Stimulated activated CD4-positive, alpha-beta T cell treated with anti-CD3 and anti-CD28 coated beads, Interleukin-1b, Interleukin-23, amount 100 ng/mL, for 4 hours (primary cell): ENCODE results near the gene PDE6G.
"Not testable (repeated sequence)": the region's sequence is repeated elsewhere in the genome, so short reads cannot be mapped to it uniquely, and the experiment has no call there.

ENCODE experiments used
- DNase-seq, 2 donors: peaks; one replicate each; pipeline ENCODE4 v3.0.0-alpha.2; 2020; ENCODE audit warnings: low read depth in 2 of 2

PDE6G gene

DNA sequence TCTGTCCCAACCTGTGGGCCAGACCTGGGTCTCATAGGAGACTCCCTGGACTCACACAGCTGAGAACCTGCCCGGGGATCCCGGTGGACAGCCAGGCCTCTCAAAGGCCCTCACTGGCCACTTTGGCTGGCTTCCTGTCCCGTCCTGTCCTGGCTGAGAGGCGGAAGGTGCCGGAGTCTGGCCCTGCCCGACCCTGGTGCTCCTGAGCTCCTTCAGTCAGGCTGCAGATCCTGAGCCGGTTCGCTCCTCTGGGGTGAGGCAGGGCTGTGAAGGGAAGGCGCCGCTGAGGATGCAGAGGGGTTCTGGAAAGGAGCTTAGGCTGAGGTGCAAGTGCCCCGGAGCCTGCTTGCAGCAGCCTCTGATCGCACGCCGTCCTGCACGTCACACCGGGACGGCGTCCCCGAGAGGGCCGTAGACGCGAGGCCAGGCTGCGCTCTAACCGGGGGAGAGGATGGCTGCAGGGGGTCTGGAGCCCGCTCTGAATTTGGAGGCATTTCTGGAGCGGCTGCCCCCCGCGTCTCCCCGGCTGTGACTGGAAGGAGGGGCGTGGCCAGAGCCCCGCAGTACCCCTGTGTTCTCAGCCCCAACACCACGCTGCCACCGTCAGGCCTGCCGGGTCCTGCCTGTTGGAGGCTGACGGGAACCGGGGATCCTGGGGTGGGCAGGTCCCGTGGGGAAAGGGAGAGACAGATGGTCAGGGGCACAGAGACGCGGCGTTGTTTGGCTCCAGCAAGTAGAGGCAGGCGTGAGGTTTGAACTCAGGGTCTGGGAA is 31.6 kb upstream of the PDE6G start:
- DNase-seq: no peak

DNA sequence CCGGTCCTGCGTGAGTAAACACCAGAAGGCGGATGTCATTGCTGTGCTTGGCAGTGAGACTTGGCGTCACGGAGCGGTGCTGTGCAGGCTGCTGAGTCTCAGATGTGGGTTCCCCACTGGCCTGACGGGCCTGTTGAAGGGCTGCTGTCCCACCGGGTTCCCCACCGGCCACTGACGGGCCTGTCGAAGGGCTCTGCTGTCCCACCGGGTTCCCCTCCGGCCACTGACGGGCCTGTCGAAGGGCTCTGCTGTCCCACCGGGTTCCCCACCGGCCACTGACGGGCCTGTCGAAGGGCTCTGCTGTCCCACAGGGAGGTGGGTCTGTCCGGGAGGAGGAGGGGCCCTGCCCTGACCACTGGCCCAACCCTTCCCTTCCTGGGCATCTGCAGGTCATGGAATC is 30.3 kb upstream of the PDE6G start:
- no peak for DNase-seq

DNA sequence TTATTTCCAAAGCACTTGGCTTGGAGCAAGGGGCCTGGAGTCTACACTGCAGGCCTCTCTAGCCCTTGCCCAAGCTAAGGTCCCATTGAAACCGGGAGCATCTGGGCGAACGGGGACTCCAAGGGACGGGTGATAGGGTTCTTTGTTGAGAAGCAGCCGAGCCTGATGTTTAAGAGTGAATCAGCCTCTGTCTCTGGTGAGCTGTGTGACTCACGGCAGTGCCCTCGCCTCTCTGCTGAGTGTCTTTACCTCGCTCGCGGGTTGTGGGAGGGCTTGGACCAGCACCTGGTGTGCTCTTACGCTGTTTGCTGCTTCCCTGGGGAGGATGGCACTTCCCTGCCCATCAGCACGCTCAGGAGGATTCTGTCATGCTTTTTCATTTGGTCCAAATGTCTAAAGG is 28.8 kb upstream of the PDE6G start:
- peak; percentile 37 to 39 for DNase-seq

DNA sequence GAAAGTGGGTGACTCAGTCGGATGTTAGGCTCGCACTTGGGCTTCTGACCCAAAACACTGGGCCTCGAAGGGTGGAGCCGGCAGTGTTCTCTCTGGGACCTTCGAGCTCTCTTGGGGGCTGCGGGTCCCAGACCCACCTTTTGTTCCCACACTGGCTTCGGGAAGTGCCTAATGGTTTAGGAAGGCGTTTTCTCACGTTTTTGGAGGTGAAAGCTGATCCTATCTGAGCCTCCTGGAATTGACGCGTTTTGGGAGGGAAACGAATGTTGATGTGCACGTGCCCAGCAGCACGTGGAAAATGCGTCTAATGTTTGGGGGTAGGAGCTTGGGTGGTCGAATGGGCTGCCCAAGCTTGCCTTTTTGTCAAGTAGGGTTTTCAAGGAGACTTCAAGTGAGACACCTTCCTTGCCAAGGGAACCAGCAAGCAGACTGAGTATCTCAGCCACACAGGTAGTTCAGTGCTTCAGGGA is 28.1 kb upstream of the PDE6G start:
- no peak for DNase-seq

DNA sequence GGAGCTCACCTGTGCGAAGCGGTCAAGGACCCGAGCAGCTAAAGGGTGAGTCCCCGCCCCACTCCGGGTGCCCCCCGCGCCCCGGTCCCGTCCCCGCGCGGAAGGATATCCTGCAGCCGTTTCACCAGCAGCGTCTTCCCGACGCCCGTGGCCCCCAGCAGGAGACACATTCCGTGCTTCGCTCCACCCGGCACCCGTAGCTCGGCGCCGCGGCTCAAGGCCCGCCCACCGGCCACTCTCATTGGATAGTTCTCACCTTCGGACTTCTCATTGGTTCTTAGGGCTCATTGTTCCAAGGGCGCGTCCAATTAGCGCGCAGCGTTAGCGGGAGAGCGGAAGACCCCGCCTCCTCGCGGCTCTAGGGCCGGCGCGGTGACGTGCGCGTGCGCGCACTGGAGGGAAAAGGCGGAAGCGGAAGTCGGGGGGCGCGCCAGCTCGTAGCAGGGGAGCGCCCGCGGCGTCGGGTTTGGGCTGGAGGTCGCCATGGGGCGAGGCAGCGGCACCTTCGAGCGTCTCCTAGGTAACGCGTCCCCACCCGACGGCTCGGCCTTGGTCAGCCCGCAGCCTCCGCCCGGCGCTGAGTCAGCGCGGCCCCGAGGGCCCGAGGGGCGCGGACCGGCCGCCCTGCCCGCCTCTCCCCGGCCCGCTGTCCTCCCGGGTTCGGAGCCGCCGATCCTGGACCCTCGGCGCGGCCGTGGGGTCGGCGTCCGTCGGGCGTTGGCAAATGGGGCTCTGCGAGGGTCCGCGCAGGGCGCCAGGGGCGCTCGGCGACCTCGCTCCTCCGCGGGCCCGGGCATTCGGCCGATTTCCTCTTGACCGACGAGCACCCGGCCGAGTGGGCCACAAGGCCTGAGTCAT is 27.5 kb upstream of the PDE6G start, which contains the start of the genes ARL16 and HGS:
TSS of gene ARL16 (minus strand) at position 214 of the 858 bp plus-strand sequence. CDS start at position 170, 44 bp downstream.
TSS of gene HGS (plus strand) at position 428 of the 858 bp plus-strand sequence. CDS start at position 484, 56 bp downstream.
- DNase-seq: peak; percentile 94

DNA sequence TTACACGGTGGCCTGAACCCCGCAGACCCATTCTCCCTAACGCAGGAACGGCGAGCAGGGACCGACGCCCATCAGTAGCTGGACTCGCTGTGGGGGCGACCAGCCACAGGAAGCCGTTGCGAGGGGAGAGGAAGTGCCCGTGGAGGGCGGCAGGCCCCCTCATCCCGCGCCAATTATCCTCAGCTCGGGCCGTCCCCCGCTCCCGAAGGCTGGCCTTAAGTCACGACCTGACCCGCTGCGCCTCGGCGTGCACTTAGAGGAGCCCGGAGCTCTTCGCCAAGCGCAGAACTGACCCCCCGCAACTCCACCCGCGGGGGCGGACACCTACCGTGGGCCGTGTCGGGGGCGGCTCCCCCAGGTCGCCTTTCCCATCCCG is 26.9 kb upstream of the PDE6G start:
- DNase-seq: no peak

DNA sequence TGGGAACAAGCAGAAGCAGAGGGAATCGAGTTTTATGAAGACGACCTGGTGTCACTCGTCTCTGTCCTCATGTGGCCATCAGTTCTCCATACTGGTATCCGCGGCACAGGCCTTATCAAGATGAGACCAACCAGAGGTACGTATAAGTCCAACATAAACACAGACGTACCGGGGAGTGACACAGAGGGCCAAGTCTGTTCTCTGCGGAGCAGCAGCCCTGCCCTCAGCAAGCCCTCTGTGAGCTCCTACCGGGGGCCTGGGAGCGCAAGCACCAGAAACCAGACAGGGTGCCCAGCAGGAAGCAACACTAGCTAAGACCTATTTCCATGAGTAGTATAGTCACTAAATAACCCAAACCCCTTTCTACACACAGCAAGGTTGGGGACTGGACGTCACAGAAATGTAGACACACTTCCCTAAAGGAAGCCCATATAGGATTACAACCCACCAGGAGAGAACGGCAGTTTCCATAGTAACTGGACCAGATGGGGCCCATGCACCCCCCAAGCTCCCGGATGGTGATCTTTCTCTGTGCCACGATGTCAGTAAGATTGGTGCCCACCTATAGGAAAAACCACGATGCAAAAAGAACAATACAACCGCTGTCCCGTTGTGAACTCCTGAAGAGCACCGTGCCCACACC is 26.3 kb upstream of the PDE6G start:
- no peak for DNase-seq

DNA sequence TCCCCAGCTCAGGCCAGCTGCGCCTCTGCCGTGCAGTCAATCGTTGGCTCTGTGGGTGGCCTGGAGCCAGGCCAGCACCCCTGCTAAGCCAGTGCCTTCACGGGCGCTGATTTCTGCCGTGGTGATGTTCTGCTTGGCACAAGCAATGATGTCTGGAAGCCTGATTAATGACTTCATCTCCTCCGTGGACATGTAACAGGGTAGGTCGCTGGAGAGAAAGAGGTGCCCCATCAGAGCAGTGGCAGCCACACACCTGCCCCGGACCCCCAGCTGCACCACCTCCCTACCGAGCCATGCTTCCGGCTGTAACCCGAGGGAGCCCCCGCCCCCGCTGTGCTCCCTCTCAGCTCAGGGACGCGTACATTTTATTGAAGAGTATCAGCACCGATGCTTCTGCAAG is 25.3 kb upstream of the PDE6G start:
- no peak for DNase-seq

DNA sequence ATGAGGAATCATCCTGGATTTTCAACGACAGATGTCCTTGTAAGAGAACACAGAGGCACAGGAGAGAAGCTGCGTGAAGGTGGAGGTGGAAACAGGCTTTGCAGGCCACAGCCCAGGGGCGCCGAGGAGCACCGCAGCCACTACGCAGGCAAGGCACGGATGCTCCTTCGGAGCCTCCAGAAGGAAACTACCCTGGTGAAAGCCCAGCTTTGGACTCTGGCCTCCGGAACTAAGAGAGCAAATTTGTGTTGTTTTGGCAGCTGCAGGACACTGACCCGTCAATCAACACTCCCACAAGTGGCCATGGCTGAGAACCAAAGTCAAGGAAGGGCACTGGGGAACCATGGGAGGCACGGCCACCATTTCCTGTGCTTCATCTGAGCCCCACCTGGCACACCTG is 23.8 kb upstream of the PDE6G start:
- no peak for DNase-seq

DNA sequence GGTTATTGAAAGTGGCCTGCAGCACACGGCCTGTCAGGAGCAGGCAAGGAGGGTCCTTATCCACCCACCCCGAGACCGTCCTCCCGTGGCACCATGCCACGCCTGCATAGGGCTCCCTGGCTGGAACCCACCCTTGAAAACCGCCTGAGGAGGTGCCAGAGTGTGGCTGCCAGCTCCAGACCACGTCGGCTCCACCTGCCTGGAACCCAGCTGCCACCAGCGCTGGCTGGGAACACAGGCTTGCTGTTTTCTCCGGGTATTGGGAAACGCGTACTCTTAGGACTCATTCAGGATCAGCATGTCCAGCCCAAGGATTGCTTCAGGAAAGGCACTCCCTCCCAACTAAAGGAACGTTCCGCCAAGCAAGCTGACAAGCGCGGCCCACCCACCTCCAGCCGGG is 20.6 kb upstream of the PDE6G start:
- DNase-seq: no peak

DNA sequence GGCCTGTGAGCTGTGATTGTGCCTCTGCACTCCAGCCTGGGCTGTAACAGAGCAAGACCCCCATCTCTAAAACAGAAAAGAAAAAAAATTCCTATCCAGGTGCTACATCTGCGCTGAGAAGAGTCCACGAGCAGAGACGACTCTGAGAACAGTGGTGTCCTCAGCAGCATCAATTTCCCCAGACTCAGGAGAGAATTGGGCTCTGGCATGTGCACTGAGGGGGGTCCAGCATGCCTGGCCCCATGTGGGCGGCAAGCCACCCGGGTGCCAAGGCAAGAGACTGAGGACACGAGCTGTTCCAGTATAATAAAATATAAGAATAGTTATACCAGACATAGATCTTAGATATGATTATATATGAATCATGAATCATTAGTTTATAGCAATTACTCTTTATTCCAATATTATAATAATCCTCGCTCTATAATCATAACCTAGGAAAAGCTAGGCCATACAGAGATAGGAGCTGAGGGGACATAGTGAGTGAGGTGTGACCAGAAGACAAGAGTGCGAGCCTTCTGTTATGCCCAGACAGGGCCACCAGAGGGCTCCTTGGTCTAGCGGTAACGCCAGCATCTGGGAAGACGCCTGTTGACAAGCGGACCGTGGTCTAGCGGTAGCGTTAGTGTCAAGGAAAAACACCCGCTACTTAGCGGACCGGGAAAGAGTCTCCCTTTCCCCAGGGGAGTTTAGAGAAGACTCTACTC is 19.3 kb upstream of the PDE6G start:
- not testable (repeated sequence) for DNase-seq

DNA sequence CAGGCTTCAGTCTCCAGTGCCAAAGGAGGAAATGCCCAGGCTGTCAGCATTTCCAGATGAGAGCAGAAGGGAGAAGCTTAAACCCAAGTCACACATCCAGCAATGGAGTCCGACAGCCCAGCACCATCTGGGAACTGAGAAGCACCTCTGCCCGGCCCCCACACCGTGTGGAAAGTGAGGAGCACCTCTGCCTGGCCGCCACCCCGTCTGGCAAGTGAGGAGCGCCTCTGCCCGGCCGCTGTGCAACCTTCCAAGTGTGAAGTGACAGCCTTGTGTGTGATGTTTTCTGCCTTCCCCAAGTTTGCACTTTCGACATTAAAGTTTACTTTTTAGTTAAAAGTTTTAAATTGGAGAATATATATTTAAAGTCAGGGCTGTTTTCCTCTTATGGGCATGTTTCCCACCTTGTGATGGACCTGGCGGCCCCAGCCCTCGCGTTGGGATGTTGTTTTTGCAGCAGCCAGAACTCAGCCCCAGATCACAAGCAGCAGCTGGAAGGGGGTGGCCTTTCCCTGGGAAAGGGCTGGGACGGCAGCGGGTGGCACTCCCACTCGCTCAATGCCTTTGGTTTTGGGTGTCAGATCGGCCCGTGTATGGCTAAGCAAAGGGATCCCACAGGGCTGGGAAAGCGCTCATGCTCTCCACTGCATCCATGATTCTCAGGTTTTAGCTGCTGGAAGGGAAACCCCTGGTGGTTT is 17.4 kb upstream of the PDE6G start:
- DNase-seq: no peak

DNA sequence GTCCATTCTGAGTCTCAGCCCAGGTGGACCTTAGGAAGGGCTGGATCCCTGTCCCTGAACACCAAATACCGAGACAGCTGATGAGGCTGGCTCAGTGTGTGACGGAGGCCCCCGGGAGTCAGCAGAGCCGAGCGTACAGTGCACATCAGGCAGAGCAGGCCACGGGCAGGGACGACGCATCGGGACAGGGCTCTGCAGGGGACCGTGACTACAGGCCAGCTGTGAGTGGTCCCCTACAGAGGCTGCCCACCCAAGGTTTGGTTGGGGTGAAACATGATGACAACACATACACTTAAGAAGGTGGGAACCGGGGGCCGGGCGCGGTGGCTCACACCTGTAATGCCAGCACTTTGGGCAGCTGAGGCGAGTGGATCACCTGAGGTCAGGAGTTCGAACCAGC is 16.6 kb upstream of the PDE6G start:
- DNase-seq: no peak

DNA sequence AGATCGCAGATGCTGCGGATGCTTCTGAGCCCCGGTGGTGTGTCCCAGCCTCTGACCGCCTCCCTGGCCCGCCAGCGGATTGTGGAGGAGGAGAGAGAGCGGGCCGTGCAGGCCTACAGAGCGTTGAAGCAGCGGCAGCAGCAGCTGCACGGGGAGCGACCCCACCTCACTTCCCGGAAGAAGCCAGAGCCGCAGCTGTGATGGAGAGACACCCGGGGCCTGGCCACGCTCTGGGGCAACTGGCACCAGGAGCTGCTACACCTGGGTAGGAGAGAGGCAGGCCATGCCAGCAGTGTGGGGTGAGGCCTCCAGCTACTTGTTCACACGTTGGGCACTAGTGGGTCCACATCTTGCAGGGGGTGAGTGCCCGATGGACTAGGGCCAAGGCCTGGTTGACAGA is 16.2 kb upstream of the PDE6G start:
- DNase-seq: no peak

DNA sequence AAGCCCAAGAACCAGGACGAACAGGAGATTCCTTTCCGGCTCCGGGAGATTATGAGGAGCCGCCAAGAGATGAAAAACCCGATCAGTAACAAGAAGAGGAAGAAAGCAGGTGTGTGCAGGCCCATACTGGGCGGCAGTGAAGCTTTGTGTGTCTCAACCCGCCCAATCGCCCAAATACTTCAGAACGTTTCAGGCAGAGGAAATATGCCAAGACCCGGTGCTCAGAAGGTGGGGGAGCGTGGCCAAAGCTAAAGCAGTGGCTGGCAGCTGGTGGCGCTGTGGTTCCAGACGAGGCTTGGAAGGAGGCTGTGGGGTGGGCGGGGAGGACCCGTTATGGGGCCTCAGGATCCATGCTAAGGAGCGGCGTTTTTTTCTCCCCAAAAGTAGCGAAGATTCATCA is 11.4 kb upstream of the PDE6G start:
- no peak for DNase-seq

DNA sequence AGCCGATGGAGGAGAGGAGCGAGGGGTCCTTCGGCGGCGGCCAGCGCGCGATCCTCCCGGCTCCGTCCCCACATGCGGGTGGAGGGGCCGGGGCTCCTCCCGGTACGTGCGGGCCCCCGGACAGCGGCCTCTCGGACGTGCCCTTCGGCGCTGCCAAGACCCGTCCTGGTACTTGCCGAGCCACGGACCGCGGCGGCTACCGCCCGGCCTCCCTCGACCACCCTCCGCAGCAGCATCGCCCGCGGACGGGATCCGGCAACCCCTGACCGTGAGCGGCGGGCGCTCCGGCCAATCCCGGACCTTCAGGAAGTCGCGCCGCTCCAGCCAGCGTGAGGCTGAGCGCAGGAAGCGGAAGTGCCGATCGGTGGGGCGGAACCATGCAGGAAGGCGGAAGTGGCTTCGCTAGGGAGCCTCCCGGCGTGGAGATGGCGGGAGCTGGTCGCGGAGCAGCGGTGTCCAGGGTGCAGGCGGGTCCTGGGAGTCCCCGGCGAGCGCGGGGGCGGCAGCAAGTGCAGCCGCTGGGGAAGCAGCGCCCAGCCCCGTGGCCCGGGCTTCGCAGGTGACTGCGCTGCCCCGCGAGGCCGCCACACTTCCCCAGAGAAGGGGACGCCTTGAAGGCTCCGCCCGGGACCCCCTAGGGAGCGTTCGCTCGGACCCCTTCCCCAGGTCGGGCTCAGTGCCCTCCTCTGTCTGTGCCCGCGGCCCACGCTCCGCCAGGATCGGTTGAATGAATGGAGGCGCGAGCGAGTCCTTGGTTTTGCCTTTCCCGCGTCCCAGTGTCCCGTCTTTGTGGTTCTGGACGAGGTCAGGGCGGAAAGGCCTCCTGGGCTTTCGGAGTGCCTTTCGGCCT is 10.2 kb upstream of the PDE6G start, which contains the start of the genes CCDC137 and OXLD1:
TSS of gene CCDC137 (plus strand) at position 396 of the 850 bp plus-strand sequence. CDS start at position 426, 30 bp downstream.
TSS of gene OXLD1 (minus strand) at position 264 of the 850 bp plus-strand sequence. CDS start at position 236, 28 bp downstream.
- peak; percentile 82 to 89 for DNase-seq

DNA sequence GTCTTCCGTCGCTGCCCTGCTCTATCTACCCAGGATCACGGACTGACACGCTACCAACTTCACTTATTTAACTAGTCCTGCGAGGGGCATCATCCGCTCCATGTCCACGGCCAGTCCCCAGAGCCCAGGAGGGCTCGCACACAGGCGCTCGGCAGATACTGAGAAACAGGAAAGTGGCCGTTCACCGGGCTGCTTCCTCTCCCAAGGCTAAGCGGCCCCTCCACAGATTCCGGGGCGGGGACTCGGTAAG is 9.7 kb upstream of the PDE6G start:
- no peak for DNase-seq

DNA sequence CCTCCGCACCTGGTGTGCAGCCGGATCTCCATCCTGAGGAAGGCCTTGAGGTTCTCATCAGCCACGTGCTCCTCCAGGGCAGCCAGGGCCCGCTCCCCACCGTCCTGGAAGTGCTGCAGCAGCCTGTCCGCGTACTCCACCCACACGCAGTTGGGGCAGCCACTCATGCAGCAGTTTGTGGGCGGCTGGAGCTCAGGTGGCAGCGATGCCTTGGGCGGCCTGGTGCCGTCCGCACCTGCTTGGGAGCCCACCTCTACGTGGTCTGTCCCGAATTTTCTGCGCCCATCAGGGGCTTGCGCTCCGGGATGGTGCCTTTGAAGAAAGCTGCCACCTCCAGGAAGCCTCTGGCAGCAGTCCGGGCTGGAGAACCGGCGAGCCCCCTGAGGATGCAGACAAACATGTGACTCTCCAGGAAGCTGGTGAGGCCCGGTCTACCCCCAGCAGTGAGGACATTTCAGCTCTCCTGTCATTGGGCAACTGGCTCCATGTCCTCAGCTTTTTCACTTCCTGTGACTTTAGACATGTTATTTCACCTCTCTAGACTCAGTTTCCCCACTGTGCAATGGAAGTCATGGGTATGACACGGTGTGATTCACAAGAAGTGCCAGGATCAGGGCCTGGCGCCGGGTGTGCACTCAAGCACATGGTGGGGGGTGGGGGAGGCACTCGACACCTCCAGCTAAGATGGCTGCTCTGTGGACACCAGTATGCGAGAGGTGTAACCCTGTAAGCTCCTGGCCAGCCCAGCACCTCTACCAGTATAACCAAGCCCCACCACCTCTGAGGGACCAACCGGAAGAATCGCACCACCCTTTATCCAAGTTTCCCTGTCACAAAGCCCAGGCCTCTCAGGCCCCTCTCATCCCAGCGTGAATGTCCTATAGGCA is 9.1 kb upstream of the PDE6G start:
- peak; percentile 45 to 57 for DNase-seq

DNA sequence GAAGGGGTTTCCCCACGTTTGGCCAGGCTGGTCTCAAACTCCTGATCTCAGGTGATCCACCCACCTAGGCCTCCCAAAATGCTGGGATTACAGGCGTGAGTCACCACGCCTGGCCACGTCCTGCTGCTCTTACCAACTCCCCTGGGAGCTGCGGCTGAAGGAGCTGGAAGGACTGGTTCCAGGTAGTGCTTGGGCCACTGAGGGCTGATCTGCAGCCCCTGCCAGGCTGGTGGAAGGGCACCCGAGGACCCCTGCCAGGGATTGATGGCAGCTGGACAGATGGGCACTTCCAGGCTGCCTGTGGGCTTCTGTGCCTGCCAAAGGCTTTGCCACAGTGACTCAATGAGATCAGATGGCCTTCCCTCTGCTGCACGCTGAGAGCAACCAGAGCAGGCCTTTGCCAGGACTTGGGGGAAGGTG is 7.7 kb upstream of the PDE6G start:
- no peak for DNase-seq
